GM03348 (cell line): ENCODE measurements around the gene ZFC3H1.

Experiments
- DNase-seq: peaks from one replicate; pipeline ENCODE4 v3.0.0; 2012; ENCODE audit warnings: low spot score

Gene ZFC3H1

DNA sequence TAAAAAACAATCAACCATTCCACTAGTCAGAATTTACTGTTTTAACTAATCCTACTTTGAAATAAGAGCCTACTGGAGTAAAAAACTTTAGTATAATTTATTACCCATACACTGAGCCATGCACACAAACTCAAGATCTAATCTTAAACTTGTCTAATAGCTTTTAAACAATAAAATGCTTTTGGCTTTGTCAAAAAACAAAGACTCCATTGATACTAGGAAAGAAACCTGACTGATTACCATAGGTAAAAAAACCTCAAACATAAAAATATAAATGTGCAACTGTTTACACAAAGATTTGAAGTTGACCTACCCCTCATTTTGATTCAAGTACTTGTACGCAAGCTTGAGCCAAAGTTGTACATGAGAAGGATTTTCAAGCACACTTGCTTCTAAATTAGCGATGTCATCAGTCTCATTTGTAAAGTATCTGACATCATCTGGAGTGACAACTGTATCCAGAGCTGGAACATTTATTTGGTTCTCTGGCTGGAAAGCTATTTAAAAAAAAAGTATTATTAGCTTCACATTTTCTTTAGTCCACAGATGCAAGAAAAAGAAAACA is 36.1 kb downstream of the ZFC3H1 start:
- no peak for DNase-seq

DNA sequence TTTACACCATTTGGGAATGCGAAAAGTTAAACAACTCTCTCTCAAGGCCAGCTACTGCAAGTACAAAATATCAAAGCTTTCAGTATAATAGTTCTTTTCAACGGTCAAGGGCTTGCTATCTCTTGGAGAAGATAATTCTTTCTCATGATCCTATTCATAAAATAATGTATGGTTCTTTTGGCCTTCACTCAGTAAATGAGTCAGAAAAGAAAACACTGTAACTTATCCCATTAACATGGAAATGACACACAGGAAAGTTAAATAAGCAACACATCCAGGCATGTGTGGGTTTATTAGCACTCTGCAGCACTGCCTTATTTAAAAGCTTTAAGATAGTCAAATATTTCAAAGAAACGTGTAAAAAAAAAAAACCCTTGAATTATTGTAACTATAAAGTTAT is 36.9 kb downstream of the ZFC3H1 start:
- DNase-seq, result no peak

GRCh38 chr12:71626098-71626497 is 37.5 kb downstream of the ZFC3H1 start:
- DNase-seq, result no peak

DNA sequence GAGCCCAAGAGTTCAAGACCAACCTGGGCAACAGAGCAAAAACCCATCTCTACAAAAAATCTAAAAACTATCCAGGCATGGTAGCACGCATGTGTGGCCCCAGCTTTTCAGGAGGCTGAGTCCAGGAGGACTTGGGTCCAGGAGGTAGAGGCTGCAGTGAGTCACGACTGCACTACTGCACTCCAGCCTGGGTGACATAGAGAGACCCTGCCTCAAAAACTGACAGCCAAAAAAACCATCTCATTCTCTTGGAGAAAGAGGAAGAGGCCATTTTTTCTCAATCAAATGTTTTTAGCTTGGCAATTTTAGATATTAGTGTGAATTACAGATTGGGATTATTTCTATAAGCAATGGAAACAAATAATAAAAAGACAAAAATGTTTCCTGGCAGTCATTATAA is 38.2 kb downstream of the ZFC3H1 start:
- no peak for DNase-seq

- no peak for DNase-seq
Measured at GRCh38 chr12:71621938-71622337, 41.7 kb downstream of the ZFC3H1 start.

DNA sequence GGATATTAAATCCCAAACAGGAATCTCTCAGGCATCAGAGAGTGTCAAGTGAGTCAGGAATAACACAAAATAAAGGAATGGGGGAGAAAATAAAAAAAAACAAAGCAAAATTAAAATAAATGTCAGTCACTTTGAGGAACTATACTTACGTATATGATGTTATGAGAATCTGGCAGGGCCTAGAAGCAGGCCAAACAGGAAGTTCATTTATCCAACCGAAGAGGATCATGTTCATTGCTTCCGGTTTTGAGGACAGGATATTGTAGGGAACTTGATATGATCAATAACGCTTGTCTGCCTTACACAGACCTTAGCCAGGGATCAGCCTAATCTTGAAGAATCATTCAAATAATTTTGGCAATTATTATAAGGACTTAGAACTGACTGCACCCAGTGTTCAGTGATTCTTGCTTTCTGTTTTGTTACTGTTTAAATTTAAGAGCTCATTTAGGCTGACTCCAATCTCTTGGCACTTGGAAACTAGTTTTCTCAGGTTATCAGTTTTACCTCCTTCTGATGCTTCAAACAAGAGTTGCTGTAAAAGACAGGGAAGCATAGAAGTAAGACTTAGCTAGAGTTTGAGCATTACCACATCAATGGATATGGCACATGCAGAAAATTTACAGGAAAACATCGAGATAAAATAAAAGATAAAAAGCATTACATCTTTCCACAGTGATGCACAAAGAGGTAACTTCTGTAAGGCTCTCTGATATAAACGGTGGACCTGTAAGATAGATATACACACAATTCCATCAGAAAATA is 53.4 kb downstream of the ZFC3H1 start:
- no peak for DNase-seq

DNA sequence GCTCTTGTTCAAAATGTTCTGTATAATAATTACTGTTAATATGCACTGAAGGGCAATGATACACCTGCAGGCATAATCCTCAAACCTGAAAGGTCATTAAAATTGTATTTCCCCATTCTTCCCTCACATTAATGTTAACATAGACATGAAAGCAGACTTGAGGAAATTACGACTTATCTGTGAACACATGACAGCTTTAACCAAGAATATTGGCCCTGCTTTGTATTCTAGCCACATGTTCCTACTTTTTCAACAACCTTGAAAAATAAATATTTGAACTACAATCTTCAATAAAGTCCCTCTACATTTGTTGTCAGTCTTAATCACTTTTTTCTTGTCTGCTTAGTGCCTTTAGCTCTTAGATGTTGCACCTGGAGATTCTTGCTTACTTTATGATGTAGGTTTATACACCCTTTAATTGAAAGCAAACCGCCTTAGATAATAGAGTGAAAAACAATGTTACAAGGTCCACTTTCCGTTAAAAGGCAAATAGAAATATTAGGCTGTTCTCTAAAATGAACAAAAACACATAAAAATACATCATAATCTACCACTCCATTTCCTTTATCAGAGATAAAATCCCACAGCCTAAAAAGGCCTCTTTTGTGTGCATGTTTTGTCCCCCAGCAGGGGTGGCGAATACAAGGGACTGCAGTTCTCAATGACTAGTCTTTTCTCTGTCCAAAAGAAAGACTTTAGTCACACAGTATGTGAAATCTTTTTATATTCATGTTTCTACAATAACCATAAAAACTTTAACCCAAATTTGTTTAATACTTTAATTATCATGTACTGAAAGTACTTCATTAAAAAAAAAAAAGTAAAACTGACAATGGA is 55.9 kb downstream of the ZFC3H1 start:
- no peak for DNase-seq

DNA sequence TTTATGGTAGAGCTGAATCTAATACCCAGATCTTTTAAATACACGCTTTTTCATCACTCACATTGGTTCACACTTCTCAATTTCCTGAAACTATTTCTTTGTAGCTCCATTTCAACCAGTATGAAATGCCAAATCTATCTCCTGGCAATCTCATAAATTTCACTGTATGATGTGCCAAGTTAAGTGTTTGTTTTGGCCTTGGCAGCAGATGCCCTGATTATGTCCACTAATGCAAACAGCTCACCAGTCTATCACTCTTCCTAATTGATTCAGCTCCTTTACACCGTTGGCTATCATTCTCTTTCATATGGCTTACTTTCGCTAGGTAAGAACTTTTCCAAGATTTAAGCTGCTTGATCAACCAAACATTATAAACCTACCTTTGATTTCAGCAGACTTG is 58.6 kb downstream of the ZFC3H1 start:
- no peak for DNase-seq

DNA sequence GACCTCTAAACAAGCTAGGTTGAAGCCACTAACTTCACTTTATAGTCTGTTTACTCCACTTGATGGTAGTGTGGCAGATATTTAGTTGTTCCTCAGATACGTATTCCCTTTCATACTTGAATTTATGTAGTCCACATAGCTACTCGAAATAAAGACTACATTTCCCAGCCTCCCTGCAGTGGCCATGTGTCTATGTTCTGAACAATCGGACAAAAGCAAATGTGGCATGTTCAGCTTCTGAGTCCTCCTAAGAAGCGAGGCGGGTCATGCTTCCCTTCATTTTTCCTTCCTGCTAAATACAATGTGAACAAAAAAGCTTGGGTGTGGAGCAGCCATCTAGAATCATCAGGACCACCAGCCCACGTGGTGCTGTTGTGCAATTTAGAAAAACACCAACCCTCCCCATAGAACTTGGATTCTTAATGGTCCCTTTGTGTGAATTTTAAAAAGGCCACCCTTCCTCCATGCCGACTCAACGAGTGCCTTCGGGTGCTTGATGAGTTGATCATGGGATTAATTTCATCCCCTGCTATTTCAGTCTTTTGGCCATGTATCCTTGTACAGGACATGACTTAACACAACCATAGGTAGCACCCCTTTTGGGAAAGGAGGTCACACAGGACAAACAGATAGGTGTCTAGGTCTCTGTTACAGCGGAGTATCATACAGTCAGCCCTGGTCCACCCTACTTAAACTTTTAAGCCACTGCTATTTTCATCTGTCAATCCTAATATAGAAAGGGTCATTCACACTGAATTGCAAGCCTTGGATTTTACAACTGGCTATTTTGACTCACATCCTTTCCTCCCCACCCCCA is 60.7 kb downstream of the ZFC3H1 start:
- no peak for DNase-seq

GRCh38 chr12:71601546-71601945 is 62.1 kb downstream of the ZFC3H1 start:
- no peak for DNase-seq

GRCh38 chr12:71599210-71599609 is 64.4 kb downstream of the ZFC3H1 start:
- no peak for DNase-seq

DNA sequence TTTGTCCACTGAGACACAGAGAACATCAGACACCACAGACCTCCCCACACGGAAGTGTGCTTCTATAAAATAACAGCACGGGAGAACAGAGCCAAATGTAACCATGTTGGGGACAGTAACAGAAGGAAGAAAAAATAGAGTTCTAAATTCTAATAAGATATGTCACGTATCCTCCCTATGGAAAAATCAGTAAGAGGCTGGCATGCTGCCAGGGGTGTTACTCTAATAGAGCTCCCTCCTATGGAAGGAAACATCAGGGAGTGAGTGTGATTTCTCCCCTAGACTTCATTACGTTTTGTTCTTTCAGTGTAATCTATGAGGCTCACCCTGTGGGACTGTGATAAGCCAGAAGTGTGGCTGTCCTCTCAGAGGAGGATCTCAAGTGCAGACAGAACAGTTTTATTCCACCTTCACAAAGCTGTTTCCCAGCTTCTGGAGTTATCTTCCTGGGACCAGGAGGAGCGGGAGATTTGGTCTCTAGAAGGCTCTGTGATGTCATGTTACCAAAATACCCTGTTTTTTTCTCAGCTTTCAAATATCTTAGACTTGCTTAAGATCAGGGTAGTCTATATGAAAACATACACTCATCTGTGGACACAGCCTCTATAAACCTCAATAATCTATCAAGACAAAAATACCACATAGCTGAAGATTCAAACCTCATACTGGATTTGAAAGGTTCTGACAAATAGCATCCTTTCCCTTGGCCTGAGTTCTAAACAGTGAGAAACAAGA is 69.3 kb downstream of the ZFC3H1 start:
- peak; percentile 18 for DNase-seq

DNA sequence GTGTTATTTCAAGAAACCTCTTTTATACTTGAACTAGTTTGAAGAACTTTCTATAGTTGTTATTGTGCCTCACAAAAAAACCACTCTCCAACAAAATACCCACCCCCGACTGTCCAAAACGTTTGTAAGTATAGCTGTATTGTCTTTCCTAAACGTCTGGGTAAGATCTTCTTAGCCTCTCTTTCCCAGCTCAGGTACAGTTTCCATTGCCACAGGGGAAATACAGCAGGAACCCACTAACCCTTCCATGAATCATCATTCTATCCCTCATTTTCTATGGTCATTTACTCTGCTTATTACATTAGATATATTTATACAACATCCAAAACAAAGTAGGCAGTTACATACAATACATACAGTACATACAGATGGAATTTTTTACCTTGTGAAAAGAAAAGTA is 70.8 kb downstream of the ZFC3H1 start:
- no peak for DNase-seq

- DNase-seq, result no peak
Measured at GRCh38 chr12:71591601-71592000, 72.0 kb downstream of the ZFC3H1 start.

GRCh38 chr12:71589478-71589881 is 74.2 kb downstream of the ZFC3H1 start:
- DNase-seq, result no peak

DNA sequence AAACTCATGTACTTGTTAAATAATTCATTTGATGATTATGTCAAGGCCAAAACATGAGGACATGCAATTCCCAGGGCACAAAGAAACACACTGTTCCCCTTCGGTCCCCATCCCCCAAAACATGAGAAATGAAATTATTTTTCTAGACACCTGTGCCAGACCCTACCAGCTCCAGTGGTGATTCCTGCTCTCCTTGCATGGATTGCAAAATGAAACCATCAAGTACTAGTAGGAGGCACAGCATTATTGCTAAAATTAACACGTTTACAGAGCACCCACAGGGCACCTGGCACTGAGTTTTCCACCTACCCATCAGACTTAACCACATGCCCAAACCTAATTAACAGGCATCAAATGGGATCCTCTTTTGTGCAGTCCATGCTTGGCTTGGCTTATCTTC is 76.6 kb downstream of the ZFC3H1 start:
- no peak for DNase-seq

DNA sequence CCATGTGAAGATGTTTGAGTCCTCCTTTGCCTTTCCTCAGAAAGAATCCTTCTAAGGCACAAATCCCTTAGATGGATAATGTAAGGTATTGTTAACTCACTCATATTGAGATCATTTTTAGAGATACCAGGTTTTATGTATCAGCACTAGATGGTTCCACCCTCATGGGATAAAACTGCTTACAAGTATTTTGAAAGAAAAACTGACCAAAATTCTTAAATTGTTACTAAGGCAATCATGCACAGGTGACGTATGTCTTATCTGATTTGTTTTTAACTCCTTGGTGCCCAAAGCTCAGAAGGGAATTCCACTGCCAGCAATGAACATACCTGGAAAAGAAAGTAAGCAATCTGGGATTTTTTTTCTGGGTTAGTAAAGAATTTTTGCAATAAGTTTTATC is 78.4 kb downstream of the ZFC3H1 start:
- no peak for DNase-seq

- no peak for DNase-seq
Measured at GRCh38 chr12:71584356-71584755, 79.3 kb downstream of the ZFC3H1 start.

DNA sequence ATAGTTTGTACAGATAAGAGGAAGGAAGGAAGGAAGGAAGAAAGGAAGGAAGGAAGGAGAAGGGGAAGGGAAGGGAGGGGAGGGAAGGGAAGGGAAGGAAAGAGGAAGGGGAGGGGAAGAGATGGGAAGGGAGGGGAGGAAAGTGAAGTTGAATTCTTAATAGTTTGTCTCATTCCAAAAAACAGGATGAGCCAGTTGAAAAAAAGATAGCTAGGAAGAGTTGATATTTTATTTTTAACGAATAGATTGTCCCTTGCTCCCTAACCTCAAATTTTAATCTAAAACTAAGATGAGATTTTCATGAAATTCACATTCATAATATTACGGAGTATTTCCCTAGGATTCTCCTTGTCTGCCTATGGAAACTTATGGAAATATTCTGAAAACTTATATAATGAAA is 80.7 kb downstream of the ZFC3H1 start:
- no peak for DNase-seq

DNA sequence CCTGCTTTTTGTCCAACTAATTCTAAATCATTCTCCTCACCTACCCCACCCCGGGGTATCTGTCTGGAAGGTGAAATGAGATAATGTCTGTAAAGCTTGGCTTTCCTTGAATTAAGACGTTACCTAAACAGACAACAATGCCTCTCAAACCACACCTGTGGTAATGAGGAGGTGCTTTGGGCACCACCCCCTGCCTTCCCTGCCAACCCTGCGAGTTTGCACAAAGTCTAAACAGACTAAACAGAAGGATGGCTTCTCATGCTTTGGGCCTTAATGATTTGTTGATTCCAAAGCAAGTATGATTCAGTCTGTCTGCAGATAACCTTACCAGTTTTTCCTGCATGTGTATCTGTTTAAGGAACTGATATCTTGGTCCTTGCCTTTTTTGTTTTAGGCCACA is 82.4 kb downstream of the ZFC3H1 start:
- no peak for DNase-seq

DNA sequence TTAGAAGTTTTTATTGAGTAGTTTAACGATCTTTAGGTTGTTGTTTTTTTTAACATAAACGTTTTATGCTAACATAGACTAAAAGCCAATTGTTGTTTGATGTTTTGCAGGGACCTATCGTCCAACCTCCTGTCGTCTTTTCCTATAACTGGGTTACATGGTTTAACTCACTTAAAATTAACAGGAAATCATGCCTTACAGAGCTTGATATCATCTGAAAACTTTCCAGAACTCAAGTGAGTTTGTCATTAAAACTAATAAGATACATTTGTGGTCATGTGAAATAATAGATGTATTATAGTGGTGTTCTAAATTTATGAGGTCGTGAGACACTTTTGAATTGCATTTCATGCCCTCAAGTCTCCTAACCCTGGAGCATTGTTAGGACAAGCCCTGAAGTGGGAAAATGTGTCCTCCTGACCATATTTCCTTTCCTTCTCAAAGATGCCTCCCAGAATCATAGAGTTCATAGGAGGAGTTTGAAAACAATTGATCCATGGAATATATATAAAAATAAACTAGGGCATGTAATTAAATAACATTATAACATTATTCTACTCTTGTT is 84.9 kb downstream of the ZFC3H1 start:
- DNase-seq, result no peak
